ENCODE results near the gene CASTOR1.

Gene CASTOR1

GRCh38 chr22:30284666-30285065, 4.6 kb downstream of the CASTOR1 start:
- no peak for DNase-seq (ENCODE audit: low read depth)

GRCh38 chr22:30284172-30284571, 5.1 kb downstream of the CASTOR1 start:
- no peak for DNase-seq (ENCODE audit: low read depth)

- no peak for DNase-seq (ENCODE audit: low read depth)
Observed at GRCh38 chr22:30283342-30283741, 6.0 kb downstream of the CASTOR1 start.

GRCh38 chr22:30282616-30283046, 6.7 kb downstream of the CASTOR1 start:
- DNase-seq (ENCODE audit: low read depth): no peak

GRCh38 chr22:30280505-30280904, 8.8 kb downstream of the CASTOR1 start:
- no peak for DNase-seq (ENCODE audit: low read depth)

- DNase-seq (ENCODE audit: low read depth): no peak
Observed at GRCh38 chr22:30279932-30280331, 9.4 kb downstream of the CASTOR1 start.

GRCh38 chr22:30279046-30279788, 10.1 kb downstream of the CASTOR1 start:
- DNase-seq (ENCODE audit: low read depth): no peak

GRCh38 chr22:30277547-30278344, 11.6 kb downstream of the CASTOR1 start:
- no peak for DNase-seq (ENCODE audit: low read depth)

GRCh38 chr22:30276039-30276438, 13.3 kb downstream of the CASTOR1 start:
- no peak for DNase-seq (ENCODE audit: low read depth)

GRCh38 chr22:30275625-30276024, 13.7 kb downstream of the CASTOR1 start:
- no peak for DNase-seq (ENCODE audit: low read depth)

- DNase-seq (ENCODE audit: low read depth): no peak
Observed at GRCh38 chr22:30274437-30274812, 14.9 kb downstream of the CASTOR1 start.

- no peak for DNase-seq (ENCODE audit: low read depth)
Observed at GRCh38 chr22:30273711-30274436, 15.4 kb downstream of the CASTOR1 start.

- no peak for DNase-seq (ENCODE audit: low read depth)
Observed at GRCh38 chr22:30272781-30273601, 16.3 kb downstream of the CASTOR1 start.

- no peak for DNase-seq (ENCODE audit: low read depth)
Observed at GRCh38 chr22:30270832-30271231, 18.5 kb downstream of the CASTOR1 start.

- no peak for DNase-seq (ENCODE audit: low read depth)
Observed at GRCh38 chr22:30268331-30268730, 21.0 kb downstream of the CASTOR1 start.

- peak; percentile 36 for DNase-seq (ENCODE audit: low read depth)
Observed at GRCh38 chr22:30267382-30268302, 21.7 kb downstream of the CASTOR1 start.

- DNase-seq (ENCODE audit: low read depth): peak; percentile 41
Observed at GRCh38 chr22:30266445-30267381, 22.6 kb downstream of the CASTOR1 start, which contains the start of gene OSM. Gene OSM, minus strand, starts transcription at chr22:30266851. Its CDS starts 52 bp downstream, at chr22:30266799.

- peak; percentile 65 for DNase-seq (ENCODE audit: low read depth)
Observed at GRCh38 chr22:30265823-30266444, 23.4 kb downstream of the CASTOR1 start.

- DNase-seq (ENCODE audit: low read depth): no peak
Observed at GRCh38 chr22:30265131-30265720, 24.1 kb downstream of the CASTOR1 start.

Measured in stimulated activated CD8-positive, alpha-beta memory T cell treated with anti-CD3 and anti-CD28 coated beads, Interleukin-15, amount 100 ng/mL, for 1 hour (primary cell).